Liver (tissue), 3 donors: ENCODE measurements around the gene NOS1.

Experiments
- EGR1 ChIP-seq, 2 donors: IDR thresholded peaks; 2 replicates each; pipeline ENCODE4 v1.6.1; 2016 to 2018; ENCODE audit warnings: antibody characterized with exemption in 2 of 2, low read depth in 2 of 2
- FOXA1 ChIP-seq: IDR thresholded peaks from 2 replicates; pipeline ENCODE4 v1.6.1; 2016; ENCODE audit warnings: antibody characterized with exemption
- GABPA ChIP-seq, 2 donors: IDR thresholded peaks in 1 of 2; conservative IDR thresholded peaks in 1 of 2; 2 replicates each; pipeline ENCODE4 v1.6.1; 2016; ENCODE audit warnings: antibody characterized with exemption in 2 of 2, mild to moderate bottlenecking in 1 of 2, moderate library complexity in 1 of 2
- HNF4G ChIP-seq: IDR thresholded peaks from 2 replicates; pipeline ENCODE4 v1.6.1; 2016; ENCODE audit warnings: antibody characterized with exemption
- JUND ChIP-seq, 2 donors: IDR thresholded peaks; 2 replicates each; pipeline ENCODE4 v1.6.1; 2016; ENCODE audit warnings: antibody characterized with exemption in 2 of 2
- RAD21 ChIP-seq, 2 donors: IDR thresholded peaks; 2 replicates each; pipeline ENCODE4 v1.6.1; 2016; ENCODE audit warnings: antibody characterized with exemption in 2 of 2, mild to moderate bottlenecking in 2 of 2
- RXRA ChIP-seq, 2 donors: IDR thresholded peaks; 2 replicates each; pipeline ENCODE4 v1.6.1; 2017 to 2018; ENCODE audit warnings: antibody characterized with exemption in 2 of 2, mild to moderate bottlenecking in 1 of 2
- SP1 ChIP-seq: IDR thresholded peaks from 2 replicates; pipeline ENCODE4 v1.6.1; 2018; ENCODE audit warnings: antibody characterized with exemption, mild to moderate bottlenecking
- YY1 ChIP-seq: IDR thresholded peaks from 2 replicates; pipeline ENCODE4 v1.6.1; 2016; ENCODE audit warnings: antibody characterized with exemption, mild to moderate bottlenecking
- TF ChIP-seq, protein P1 (sequence below): fragments of 150-350 bp; IDR thresholded peaks from 2 replicates; pipeline ENCODE4 v1.5.1; 2017; ENCODE audit warnings: improper control_type of control experiment, low read depth, low read length; ENCODE audit not compliant: missing input control
- TF ChIP-seq, protein P2 (sequence below): IDR thresholded peaks from 2 replicates; pipeline ENCODE4 v1.6.1; 2016; ENCODE audit warnings: antibody characterized with exemption, mild to moderate bottlenecking
- TF ChIP-seq, protein P3 (sequence below): IDR thresholded peaks from 2 replicates; pipeline ENCODE4 v1.6.1; 2016; ENCODE audit warnings: antibody characterized with exemption
- TF ChIP-seq, protein P4 (sequence below): IDR thresholded peaks from 2 replicates; pipeline ENCODE4 v1.6.1; 2016; ENCODE audit warnings: antibody characterized with exemption
- donor health status: healthy.
- donor health status: healthy.

DNA sequence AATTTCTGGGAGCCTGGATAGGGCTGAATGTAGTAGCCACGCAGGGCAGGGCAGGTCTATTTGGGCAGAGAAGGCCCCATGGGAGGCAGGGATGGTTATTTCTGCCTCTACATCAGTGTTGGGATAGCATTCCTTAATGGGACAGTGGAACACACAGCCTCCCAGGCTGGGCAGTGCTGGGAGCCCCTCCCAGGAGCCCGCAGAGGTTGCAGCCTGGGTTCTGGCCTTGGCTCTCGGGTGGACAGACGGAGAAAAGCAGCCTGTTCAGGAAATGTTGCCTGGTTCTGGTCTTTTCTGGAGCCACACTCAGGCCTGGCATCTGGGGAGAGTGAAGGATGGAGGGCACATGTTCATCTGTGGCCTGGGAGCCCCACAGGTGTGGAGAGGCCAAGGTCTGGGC, 479 bp upstream of the NOS1 start:
- TF ChIP-seq, protein P1, sequence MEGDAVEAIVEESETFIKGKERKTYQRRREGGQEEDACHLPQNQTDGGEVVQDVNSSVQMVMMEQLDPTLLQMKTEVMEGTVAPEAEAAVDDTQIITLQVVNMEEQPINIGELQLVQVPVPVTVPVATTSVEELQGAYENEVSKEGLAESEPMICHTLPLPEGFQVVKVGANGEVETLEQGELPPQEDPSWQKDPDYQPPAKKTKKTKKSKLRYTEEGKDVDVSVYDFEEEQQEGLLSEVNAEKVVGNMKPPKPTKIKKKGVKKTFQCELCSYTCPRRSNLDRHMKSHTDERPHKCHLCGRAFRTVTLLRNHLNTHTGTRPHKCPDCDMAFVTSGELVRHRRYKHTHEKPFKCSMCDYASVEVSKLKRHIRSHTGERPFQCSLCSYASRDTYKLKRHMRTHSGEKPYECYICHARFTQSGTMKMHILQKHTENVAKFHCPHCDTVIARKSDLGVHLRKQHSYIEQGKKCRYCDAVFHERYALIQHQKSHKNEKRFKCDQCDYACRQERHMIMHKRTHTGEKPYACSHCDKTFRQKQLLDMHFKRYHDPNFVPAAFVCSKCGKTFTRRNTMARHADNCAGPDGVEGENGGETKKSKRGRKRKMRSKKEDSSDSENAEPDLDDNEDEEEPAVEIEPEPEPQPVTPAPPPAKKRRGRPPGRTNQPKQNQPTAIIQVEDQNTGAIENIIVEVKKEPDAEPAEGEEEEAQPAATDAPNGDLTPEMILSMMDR = no peak
- TF ChIP-seq, protein P2, sequence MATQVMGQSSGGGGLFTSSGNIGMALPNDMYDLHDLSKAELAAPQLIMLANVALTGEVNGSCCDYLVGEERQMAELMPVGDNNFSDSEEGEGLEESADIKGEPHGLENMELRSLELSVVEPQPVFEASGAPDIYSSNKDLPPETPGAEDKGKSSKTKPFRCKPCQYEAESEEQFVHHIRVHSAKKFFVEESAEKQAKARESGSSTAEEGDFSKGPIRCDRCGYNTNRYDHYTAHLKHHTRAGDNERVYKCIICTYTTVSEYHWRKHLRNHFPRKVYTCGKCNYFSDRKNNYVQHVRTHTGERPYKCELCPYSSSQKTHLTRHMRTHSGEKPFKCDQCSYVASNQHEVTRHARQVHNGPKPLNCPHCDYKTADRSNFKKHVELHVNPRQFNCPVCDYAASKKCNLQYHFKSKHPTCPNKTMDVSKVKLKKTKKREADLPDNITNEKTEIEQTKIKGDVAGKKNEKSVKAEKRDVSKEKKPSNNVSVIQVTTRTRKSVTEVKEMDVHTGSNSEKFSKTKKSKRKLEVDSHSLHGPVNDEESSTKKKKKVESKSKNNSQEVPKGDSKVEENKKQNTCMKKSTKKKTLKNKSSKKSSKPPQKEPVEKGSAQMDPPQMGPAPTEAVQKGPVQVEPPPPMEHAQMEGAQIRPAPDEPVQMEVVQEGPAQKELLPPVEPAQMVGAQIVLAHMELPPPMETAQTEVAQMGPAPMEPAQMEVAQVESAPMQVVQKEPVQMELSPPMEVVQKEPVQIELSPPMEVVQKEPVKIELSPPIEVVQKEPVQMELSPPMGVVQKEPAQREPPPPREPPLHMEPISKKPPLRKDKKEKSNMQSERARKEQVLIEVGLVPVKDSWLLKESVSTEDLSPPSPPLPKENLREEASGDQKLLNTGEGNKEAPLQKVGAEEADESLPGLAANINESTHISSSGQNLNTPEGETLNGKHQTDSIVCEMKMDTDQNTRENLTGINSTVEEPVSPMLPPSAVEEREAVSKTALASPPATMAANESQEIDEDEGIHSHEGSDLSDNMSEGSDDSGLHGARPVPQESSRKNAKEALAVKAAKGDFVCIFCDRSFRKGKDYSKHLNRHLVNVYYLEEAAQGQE = no peak
- TF ChIP-seq YY1 (no peak), EGR1 (IDR thresholded peaks at IDR 0.05; ENCODE audit: low read depth in 2 of 2) (no peak), RXRA (IDR thresholded peaks at IDR 0.05) (no peak), SP1 (no peak), JUND (IDR thresholded peaks at IDR 0.05) (no peak), HNF4G (no peak), RAD21 (IDR thresholded peaks at IDR 0.05) (no peak), GABPA (IDR thresholded peaks at IDR 0.05 in 1 of 2, conservative IDR thresholded peaks at IDR 0.05 in 1 of 2) (no peak), FOXA1 (no peak)
- TF ChIP-seq, protein P3, sequence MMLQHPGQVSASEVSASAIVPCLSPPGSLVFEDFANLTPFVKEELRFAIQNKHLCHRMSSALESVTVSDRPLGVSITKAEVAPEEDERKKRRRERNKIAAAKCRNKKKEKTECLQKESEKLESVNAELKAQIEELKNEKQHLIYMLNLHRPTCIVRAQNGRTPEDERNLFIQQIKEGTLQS = no peak
- TF ChIP-seq, protein P4, sequence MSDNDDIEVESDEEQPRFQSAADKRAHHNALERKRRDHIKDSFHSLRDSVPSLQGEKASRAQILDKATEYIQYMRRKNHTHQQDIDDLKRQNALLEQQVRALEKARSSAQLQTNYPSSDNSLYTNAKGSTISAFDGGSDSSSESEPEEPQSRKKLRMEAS = no peak
